ENCODE results near the gene AKAP13.

DNA sequence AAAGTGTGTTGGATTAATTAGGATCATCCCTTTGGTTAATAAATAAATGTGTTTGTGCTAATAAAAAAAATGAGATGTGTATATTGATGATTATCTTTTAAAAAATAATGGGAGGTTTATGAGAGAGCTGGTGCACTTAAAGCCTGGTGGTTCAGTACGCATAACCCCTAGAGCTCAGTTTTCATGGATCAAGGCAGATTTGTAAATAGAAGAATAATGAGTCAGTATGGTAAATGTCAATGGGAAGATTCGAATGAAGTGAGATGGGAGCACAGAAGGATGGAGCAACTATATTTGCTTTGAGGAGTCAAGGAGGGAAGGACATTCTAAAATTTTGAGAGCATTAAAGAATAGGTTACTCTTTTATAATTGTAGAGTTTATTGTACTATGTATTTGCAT is 35.4 kb downstream of the AKAP13 start:
- TF ChIP-seq GATA3 (IDR thresholded peaks at IDR 0.05; ENCODE audit: low read depth, low read length): no peak
- no peak for TF ChIP-seq GATA2 (IDR thresholded peaks at IDR 0.05; ENCODE audit: low read depth, low read length)
